Measurements from ENCODE around the gene STX2. TPM values are rescaled to one million over a fixed set of nuclear protein-coding genes. Genes with fewer than 3 reads are reported as not detected.

STX2 gene
- polyA plus RNA-seq, 10 donors = 14.4 to 22.5 (median 20.1) TPM

Other genes with a start within 250 kb of the STX2 start
- 1 to 10 TPM in 7 of 10 donors, under 1 TPM in 3; 0.62 to 2.1 (median 1.2) TPM for gene RIMBP2, start 123.0 kb downstream of the STX2 start, polyA plus RNA-seq (ENCODE audit: insufficient read length in 10 of 10)
- gene RAN, start 32.8 kb upstream of the STX2 start, polyA plus RNA-seq (ENCODE audit: insufficient read length in 10 of 10) = 100 to 1,000 TPM; 339 to 578 (median 394) TPM
- 10 to 100 TPM in 9 of 10 donors, 1 to 10 TPM in 1; 7.9 to 15.7 (median 12.0) TPM for gene ADGRD1, start 114.7 kb upstream of the STX2 start, polyA plus RNA-seq (ENCODE audit: insufficient read length in 10 of 10)